K562 (cell line): ENCODE data around the gene C5AR2. TPM values are rescaled to one million over a fixed set of nuclear protein-coding genes. Genes with fewer than 3 reads are reported as not detected.

Experiments used
- BRCA1 ChIP-seq, 2 experiments: fragments of 450-650 bp in 1 of 2; sonication (generic) in 1 of 2; formaldehyde crosslinking in 1 of 2; IDR thresholded peaks; 2 replicates each; pipeline versions ENCODE4 v1.5.0 to v1.6.1; 2017 to 2020; ENCODE audit warnings: mild to moderate bottlenecking in 1 of 2, missing genetic modification reagents in 1 of 2
- CBX8 ChIP-seq: fragments of 200-600 bp; sonication (generic); IDR thresholded peaks from 2 replicates; pipeline ENCODE4 v1.6.1; 2012; ENCODE audit warnings: borderline replicate concordance, mixed run types, low read depth, mild to moderate bottlenecking, moderate library complexity, mixed read lengths, low read length, control low read depth, inconsistent platforms; ENCODE audit not compliant: poor library complexity, severe bottlenecking; ENCODE audit errors: extremely low read depth
- ETV5 ChIP-seq: sonication (generic); formaldehyde crosslinking; IDR thresholded peaks from 2 replicates; pipeline ENCODE4 v1.4.0; 2020; ENCODE audit warnings: low read depth, mild to moderate bottlenecking, missing genetic modification reagents
- IRF2 ChIP-seq: sonication (generic); formaldehyde crosslinking; IDR thresholded peaks from 2 replicates; pipeline ENCODE4 v1.8.1; 2022; ENCODE audit warnings: mild to moderate bottlenecking, missing genetic modification reagents
- KLF16 ChIP-seq: IDR thresholded peaks from 2 replicates; pipeline ENCODE4 v1.6.1; 2016; ENCODE audit warnings: antibody characterized with exemption
- NBN ChIP-seq: fragments of 450-650 bp; IDR thresholded peaks from 2 replicates; pipeline ENCODE4 v1.6.1; 2016; ENCODE audit warnings: low read depth, mild to moderate bottlenecking
- SMARCE1 ChIP-seq: fragments of 450-650 bp; IDR thresholded peaks from 2 replicates; pipeline ENCODE4 v1.7.1; 2016; ENCODE audit warnings: mild to moderate bottlenecking
- XRCC5 ChIP-seq: fragments of 200-400 bp; formaldehyde crosslinking; IDR thresholded peaks from 2 replicates; pipeline ENCODE4 v1.6.1; 2017; ENCODE audit warnings: low read depth, mild to moderate bottlenecking, low read length
- ZFP30 ChIP-seq: fragments of 250-450 bp; sonication (Bioruptor Pico); IDR thresholded peaks from 2 replicates; pipeline ENCODE4 v1.8.0; 2022; ENCODE audit warnings: moderate library complexity, mild to moderate bottlenecking, inconsistent platforms, borderline replicate concordance
- ZMIZ1 ChIP-seq, 2 experiments: fragments of 150-350 bp in 1 of 2; IDR thresholded peaks; 2 replicates each; pipeline ENCODE4 v1.6.1; 2012 to 2016; ENCODE audit warnings: low read depth in 2 of 2, low read length in 2 of 2, mild to moderate bottlenecking in 1 of 2, moderate library complexity in 1 of 2
- ZNF184 ChIP-seq: sonication (generic); formaldehyde crosslinking; IDR thresholded peaks from 2 replicates; pipeline ENCODE4 v1.5.0; 2020; ENCODE audit warnings: missing genetic modification reagents
- ZNF24 ChIP-seq: fragments of 450-650 bp; IDR thresholded peaks from 2 replicates; pipeline ENCODE4 v1.6.1; 2016
- ZNF384 ChIP-seq: IDR thresholded peaks from 2 replicates; pipeline ENCODE4 v1.6.1; 2012; ENCODE audit warnings: low read depth, low read length, improper control_type of control experiment
- ZNF444 ChIP-seq: fragments of 250-450 bp; sonication (Bioruptor Pico); IDR thresholded peaks from 2 replicates; pipeline ENCODE4 v1.4.0; 2020; ENCODE audit warnings: mild to moderate bottlenecking, moderate library complexity
- ZZZ3 ChIP-seq: fragments of 450-650 bp; IDR thresholded peaks from 2 replicates; pipeline ENCODE4 v1.6.1; 2016; ENCODE audit warnings: antibody characterized with exemption, mild to moderate bottlenecking, moderate library complexity
- polyA plus RNA-seq, 8 experiments: library from polyadenylated mRNA; depleted of rRNA in 4 of 8; stranded (reverse) in 5 of 8; unstranded in 3 of 8; fragments of >200 nt; fragmentation: Nextera tagmentation in 2 of 8; fragmentation: Illumina TruSeq in 1 of 8; extraction: Ambion mirVana in 2 of 8; extraction: Trizol in 1 of 8; gene quantifications; 2 replicates each; pipeline versions ENCODE4 v1.2.1 to v1.2.3, GENCODE V29; 2011 to 2014; ENCODE audit warnings: inconsistent platforms in 1 of 8, missing spikeins in 1 of 8
- total RNA-seq, 7 experiments: library from RNA; depleted of rRNA in 6 of 7; stranded (reverse); fragments of >200 nt in 6 of 7; fragmentation: Illumina TruSeq in 2 of 7; extraction: Trizol in 2 of 7; gene quantifications; 2 replicates each; pipeline versions ENCODE4 v1.2.1 to v1.2.3, GENCODE V29; 2011 to 2021; ENCODE audit warnings: low replicate concordance in 1 of 7
- TF ChIP-seq, protein P1 (sequence below): fragments of 250-450 bp; sonication (Bioruptor Pico); IDR thresholded peaks from 2 replicates; pipeline ENCODE4 v1.5.1; 2021; ENCODE audit warnings: mild to moderate bottlenecking
- TF ChIP-seq, protein P2 (sequence below), 2 experiments: IDR thresholded peaks in 1 of 2; conservative IDR thresholded peaks in 1 of 2; 2 replicates each; pipeline ENCODE4 v1.6.1; 2016; ENCODE audit warnings: low read depth in 2 of 2, mild to moderate bottlenecking in 1 of 2, missing compliant biosample characterization in 1 of 2, missing genetic modification characterization in 1 of 2, moderate library complexity in 1 of 2

The C5AR2 gene
- total and polyA plus RNA-seq, 9 of the 15 experiments (the other 6 are each of a cell fraction or from before 2014, with no cell fraction given): 0.01 to 1.1 (median 0.13) TPM

DNA sequence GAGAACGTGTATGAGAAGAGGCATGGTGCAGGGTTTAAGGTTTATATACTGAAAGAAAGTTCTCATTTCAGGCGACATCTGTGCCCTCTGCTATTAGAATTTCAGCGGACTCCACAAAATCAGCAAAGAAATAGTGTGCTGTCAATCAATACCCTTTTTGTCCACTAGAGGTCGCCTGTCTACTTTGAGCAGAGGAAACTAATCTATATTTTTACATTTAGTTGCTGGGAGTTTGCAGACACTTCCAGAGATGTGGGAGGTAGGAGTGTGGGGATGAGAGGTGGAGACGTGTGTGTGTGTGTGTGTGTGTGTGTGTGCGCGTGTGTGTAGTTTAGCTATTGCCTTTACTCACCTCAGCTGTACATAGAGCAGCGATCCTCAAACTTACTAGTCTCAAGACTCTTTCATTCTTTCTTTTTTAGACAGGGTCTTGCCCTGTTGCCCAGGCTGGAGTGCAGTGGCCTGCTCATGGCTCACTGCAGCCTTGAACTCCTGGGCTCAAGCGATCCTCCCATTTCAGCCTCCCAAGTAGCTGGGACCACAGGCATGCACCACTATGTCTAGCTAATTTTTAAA is 47.6 kb upstream of the C5AR2 start (continued):
- TF ChIP-seq ETV5 (CRISPR knock-in tag) (no peak), ZNF384 (no peak), ZMIZ1 (IDR thresholded peaks at IDR 0.05; ENCODE audit: low read depth in 2 of 2, low read length in 2 of 2) (no peak), KLF16 (no peak), ZNF184 (CRISPR knock-in tag) (no peak), ZNF24 (no peak), CBX8 (no peak), NBN (0 out of 2 replicates have a peak, but pooled peaks have one; percentile 19), IRF2 (no peak), XRCC5 (no peak), ZNF444 (CRISPR knock-in tag) (no peak), ZFP30 (CRISPR knock-in tag) (no peak), SMARCE1 (no peak), ZZZ3 (no peak), BRCA1 (IDR thresholded peaks at IDR 0.05) (no peak), BRCA1 (CRISPR knock-in tag; IDR thresholded peaks at IDR 0.05) (no peak)
- TF ChIP-seq, protein P1, sequence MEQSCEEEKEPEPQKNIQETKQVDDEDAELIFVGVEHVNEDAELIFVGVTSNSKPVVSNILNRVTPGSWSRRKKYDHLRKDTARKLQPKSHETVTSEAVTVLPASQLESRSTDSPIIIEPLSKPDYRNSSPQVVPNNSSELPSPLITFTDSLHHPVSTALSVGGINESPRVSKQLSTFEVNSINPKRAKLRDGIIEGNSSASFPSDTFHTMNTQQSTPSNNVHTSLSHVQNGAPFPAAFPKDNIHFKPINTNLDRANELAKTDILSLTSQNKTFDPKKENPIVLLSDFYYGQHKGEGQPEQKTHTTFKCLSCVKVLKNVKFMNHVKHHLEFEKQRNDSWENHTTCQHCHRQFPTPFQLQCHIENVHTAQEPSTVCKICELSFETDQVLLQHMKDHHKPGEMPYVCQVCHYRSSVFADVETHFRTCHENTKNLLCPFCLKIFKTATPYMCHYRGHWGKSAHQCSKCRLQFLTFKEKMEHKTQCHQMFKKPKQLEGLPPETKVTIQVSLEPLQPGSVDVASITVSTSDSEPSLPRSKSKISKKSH: no peak
- TF ChIP-seq, protein P2, sequence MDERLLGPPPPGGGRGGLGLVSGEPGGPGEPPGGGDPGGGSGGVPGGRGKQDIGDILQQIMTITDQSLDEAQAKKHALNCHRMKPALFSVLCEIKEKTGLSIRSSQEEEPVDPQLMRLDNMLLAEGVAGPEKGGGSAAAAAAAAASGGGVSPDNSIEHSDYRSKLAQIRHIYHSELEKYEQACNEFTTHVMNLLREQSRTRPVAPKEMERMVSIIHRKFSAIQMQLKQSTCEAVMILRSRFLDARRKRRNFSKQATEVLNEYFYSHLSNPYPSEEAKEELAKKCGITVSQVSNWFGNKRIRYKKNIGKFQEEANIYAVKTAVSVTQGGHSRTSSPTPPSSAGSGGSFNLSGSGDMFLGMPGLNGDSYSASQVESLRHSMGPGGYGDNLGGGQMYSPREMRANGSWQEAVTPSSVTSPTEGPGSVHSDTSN (CRISPR knock-in tag; IDR thresholded peaks at IDR 0.05; ENCODE audit: low read depth): peak; percentile 69
- TF ChIP-seq, protein P2 (tag; conservative IDR thresholded peaks at IDR 0.05; ENCODE audit: low read depth): peak; percentile 70
